Measurements from ENCODE around the gene FAM222B. TPM values are rescaled to one million over a fixed set of nuclear protein-coding genes. Genes with fewer than 3 reads are reported as not detected.
"Not testable (repeated sequence)": the region's sequence is repeated elsewhere in the genome, so short reads cannot be mapped to it uniquely, and the experiment has no call there.

FAM222B gene
- total RNA-seq, 6 donors from 2014 or later = 16.8 to 23.1 (median 20.1) TPM

DNA sequence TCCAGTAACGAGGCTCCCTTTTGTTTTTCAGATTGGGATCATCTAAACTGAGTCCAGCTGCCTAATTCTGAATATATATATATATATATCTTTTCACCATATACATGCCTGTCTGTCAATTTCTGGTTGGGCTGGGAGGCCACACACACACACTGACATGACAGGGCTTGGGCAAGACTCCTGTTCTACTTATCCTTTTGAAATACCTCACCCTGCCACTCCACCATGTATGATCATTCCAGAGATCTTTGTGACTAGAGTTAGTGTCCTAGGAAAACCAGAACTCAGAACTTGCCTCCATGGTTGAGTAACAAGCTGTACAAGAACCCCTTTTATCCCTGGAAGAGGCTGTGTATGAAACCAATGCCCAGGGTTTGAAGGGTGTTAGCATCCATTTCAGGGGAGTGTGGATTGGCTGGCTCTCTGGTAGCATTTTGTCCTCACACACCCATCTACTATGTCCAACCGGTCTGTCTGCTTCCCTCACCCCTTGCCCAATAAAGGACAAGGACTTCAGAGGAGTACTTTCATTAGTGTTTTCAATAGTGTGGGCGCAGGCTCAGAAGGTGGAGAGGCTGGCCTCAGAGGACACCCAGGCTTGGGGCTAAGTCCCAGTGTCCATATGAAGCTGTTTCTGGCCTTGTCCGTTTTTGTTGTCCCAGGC is 118.6 kb downstream of the FAM222B start:
- Histone ChIP-seq H3K27ac (peak overlapping the region in 2 of 4 donors; percentile 52 to 96), H3K36me3 (peaks cover 10 to 44% (median 33%) of the 10 kb centered on the region in 4 donors), H3K4me1 (peaks cover 49 to 84% (median 70%) of the 10 kb centered on the region in 4 donors), H3K4me3 (peak overlapping the region in 1 of 4 donors; percentile 75)
- 70 to 76% methylated on average over 4 of the region's 4 CpGs for WGBS, 2 donors
- not testable (repeated sequence) for H3K9me3 ChIP-seq; ATAC-seq (ENCODE audit: low FRiP score in 2 of 2); H3K27me3 ChIP-seq
- TF ChIP-seq EP300 (IDR thresholded peaks at IDR 0.05) = peak in 1 of 4 donors; percentile 40
- TF ChIP-seq POLR2A (IDR thresholded peaks at IDR 0.05) = peak in 1 of 4 donors; percentile 45
- TF ChIP-seq POLR2AphosphoS5 (IDR thresholded peaks at IDR 0.05) = peak; percentile 48 to 59
- peak in 1 of 2 donors; percentile 71 for DNase-seq

DNA sequence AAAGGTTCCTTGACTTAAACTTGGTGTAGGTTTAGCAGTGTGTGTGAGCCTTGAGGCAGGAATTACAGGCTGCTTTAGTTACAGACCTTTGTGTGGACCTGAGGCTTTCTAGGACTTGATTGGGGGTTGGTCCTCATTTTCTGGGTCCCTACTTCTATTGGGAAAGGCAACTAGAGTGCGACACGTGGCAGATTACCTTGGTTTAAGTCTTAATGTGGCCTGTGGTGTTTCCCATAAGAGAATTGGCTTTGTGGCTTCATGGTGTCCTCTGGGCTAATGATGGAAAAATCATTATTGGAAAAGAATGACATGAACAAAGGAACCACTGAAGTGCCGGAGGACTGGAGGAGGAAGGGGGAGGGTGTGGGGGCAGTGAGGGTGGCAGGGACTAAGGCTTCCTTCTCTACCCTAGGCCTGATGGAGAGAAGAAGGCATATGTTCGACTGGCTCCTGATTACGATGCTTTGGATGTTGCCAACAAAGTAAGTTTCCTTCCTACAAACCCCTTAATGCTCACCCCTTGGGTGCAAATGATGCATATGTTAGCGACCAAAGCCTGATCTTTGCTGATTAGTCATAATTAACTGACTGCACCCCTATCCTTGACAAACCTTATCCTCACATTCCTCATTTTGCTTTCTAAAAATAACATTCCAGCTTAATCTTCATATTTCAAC is 119.3 kb downstream of the FAM222B start:
- Histone ChIP-seq H3K4me1 (peaks cover 55 to 89% (median 76%) of the 10 kb centered on the region in 4 donors), H3K36me3 (peaks cover 10 to 44% (median 33%) of the 10 kb centered on the region in 4 donors), H3K27ac (peak overlapping the region in 1 of 4 donors; percentile 81), H3K9me3 (no peaks in the 10 kb centered on the region), H3K4me3 (no peak overlapping the region), H3K27me3 (no peaks in the 10 kb centered on the region)
- no peak for DNase-seq
- TF ChIP-seq, protein P1, sequence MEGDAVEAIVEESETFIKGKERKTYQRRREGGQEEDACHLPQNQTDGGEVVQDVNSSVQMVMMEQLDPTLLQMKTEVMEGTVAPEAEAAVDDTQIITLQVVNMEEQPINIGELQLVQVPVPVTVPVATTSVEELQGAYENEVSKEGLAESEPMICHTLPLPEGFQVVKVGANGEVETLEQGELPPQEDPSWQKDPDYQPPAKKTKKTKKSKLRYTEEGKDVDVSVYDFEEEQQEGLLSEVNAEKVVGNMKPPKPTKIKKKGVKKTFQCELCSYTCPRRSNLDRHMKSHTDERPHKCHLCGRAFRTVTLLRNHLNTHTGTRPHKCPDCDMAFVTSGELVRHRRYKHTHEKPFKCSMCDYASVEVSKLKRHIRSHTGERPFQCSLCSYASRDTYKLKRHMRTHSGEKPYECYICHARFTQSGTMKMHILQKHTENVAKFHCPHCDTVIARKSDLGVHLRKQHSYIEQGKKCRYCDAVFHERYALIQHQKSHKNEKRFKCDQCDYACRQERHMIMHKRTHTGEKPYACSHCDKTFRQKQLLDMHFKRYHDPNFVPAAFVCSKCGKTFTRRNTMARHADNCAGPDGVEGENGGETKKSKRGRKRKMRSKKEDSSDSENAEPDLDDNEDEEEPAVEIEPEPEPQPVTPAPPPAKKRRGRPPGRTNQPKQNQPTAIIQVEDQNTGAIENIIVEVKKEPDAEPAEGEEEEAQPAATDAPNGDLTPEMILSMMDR (IDR thresholded peaks at IDR 0.05) = no peak
- TF ChIP-seq POLR2AphosphoS5 (IDR thresholded peaks at IDR 0.05) (no peak), EP300 (IDR thresholded peaks at IDR 0.05) (no peak), POLR2A (IDR thresholded peaks at IDR 0.05) (no peak)
- 77 to 83% methylated on average over 6 of the region's 6 CpGs for WGBS, 2 donors
- no peak for ATAC-seq (ENCODE audit: low FRiP score in 2 of 2)

DNA sequence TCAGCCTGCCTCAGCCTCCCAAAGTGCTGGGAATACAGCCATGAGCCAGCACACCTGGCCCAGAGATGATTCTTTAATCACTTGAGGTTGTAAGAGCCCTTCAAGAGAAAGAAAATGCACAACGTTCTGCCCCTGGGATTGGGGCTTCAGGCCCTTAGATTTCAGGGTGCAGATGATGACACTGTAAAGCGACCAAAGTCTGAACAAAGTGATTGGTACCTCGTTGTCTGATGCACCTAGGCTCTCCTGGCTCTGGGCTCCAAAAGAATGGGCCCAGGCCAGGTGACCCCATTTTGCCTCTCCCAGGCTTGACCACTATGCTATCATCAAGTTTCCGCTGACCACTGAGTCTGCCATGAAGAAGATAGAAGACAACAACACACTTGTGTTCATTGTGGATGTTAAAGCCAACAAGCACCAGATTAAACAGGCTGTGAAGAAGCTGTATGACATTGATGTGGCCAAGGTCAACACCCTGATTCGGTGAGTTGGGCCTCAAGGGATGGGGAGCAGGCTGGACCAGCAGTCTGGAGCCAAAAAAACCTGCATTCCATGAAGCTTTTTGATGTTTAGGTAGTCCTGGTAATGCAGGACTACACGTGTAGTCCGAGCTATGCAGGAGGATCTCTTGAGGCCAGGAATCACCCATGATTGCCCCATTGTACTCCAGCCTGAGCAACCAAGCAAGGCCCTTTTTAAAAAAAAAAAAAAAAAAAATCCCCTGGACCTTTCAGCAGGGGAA is 120.0 kb downstream of the FAM222B start:
- Histone ChIP-seq H3K27ac (peak overlapping the region in 1 of 4 donors; percentile 81), H3K4me1 (peaks cover 60 to 89% (median 77%) of the 10 kb centered on the region in 4 donors), H3K4me3 (peak overlapping the region in 1 of 4 donors; percentile 94), H3K36me3 (peaks cover 10 to 44% (median 33%) of the 10 kb centered on the region in 4 donors), H3K27me3 (no peaks in the 10 kb centered on the region), H3K9me3 (no peaks in the 10 kb centered on the region)
- 66 to 71% methylated on average over 6 to 7 of the region's 7 CpGs for WGBS, 2 donors
- no peak for DNase-seq
- TF ChIP-seq EP300 (IDR thresholded peaks at IDR 0.05) (no peak), POLR2A (IDR thresholded peaks at IDR 0.05) (no peak), POLR2AphosphoS5 (IDR thresholded peaks at IDR 0.05) (no peak)
- TF ChIP-seq, protein P1 (IDR thresholded peaks at IDR 0.05) = no peak
- no peak for ATAC-seq (ENCODE audit: low FRiP score in 2 of 2)

DNA sequence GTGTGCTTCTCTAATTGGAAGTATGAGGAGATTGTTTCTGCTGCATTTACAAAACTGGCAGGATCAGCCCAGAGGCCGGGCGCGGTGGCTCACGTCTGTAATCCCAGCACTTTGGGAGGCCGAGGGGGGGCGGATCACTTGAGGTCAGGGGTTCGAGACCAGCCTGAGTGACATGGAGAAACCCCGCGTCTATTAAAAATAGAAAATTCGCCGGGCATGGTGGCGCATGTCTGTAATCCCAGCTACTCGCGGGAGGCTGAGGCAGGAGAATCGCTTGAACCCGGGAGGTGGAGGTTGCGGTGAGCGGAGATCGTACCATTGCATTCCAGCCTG is 121.6 kb downstream of the FAM222B start:
- H3K27ac ChIP-seq = peak overlapping the region in 2 of 4 donors; percentile 39 to 81
- peak overlapping the region in 3 of 4 donors; percentile 70 to 96 (median 94) for H3K4me3 ChIP-seq
- ATAC-seq (ENCODE audit: low FRiP score in 2 of 2); H3K27me3 ChIP-seq; H3K9me3 ChIP-seq: not testable (repeated sequence)
- peaks cover 10 to 44% (median 33%) of the 10 kb centered on the region in 4 donors for H3K36me3 ChIP-seq
- H3K4me1 ChIP-seq = peaks cover 61 to 89% (median 81%) of the 10 kb centered on the region in 4 donors
- peak in 1 of 2 donors; percentile 58 for DNase-seq
- WGBS, 2 donors = 35 to 41% methylated on average over 19 of the region's 19 CpGs

DNA sequence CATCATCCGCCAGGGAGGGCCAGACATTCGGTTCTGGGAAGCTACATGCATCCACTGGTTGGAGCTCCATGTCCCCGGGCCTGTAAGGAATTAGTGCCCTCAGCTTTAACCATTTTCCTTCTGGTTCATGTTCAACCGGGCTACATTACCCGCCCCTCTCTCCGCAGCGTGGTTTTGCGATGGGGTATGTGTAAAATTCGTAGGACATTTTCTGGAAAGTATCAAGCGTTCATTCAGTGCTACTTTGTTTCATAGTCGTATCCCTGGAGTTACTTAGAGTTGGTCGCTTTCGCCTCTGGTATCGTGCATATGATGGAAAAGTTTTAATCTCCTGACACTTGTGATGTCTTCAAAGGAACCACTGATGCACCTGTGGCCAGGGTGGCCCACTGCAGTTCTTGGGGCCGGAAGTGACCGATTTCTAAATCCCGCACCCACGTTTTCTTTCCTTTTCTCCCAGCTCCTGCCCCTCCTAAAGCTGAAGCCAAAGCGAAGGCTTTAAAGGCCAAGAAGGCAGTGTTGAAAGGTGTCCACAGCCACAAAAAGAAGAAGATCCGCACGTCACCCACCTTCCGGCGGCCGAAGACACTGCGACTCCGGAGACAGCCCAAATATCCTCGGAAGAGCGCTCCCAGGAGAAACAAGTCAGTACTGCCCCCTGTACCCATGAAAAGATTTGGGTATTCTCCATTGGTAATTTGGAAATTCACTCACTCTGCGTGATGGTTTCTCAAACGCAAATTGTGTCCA is 122.2 kb downstream of the FAM222B start:
- Histone ChIP-seq H3K4me3 (peak overlapping the region; percentile 70 to 99 (median 95)), H3K4me1 (peaks cover 55 to 87% (median 78%) of the 10 kb centered on the region in 4 donors), H3K27ac (peak overlapping the region; percentile 81 to 92 (median 88)), H3K27me3 (no peaks in the 10 kb centered on the region), H3K36me3 (peaks cover 10 to 45% (median 33%) of the 10 kb centered on the region in 4 donors), H3K9me3 (no peaks in the 10 kb centered on the region)
- ATAC-seq (ENCODE audit: low FRiP score in 2 of 2) (no peak), DNase-seq (no peak)
- TF ChIP-seq, protein P1 (IDR thresholded peaks at IDR 0.05) = no peak
- TF ChIP-seq POLR2A (IDR thresholded peaks at IDR 0.05) (no peak), EP300 (IDR thresholded peaks at IDR 0.05) (no peak), POLR2AphosphoS5 (IDR thresholded peaks at IDR 0.05) (no peak)
- WGBS, 2 donors = 3 to 7% methylated on average over 29 to 30 of the region's 30 CpGs

All from upper lobe of left lung (tissue), 6 donors.